Dendritic cell treated with granulocyte-macrophage colony-stimulating factor and Interleukin-4, amounts not matched to agents 40 ng/mL and 50 ng/mL, for 4 days (primary cell): ENCODE results near the gene LYG1.
"Not testable (repeated sequence)": the region's sequence is repeated elsewhere in the genome, so short reads cannot be mapped to it uniquely, and the experiment has no call there.

Experiments used
- H3K27ac Mint-ChIP-seq: one replicate; pipeline ENCODE4 v1.8.0; 2022; ENCODE audit warnings: mild to moderate bottlenecking, mixed read lengths
- H3K27me3 Mint-ChIP-seq: one replicate; pipeline ENCODE4 v1.8.0; 2022; ENCODE audit warnings: mild to moderate bottlenecking, mixed read lengths
- H3K36me3 Mint-ChIP-seq: one replicate; pipeline ENCODE4 v1.8.0; 2022; ENCODE audit warnings: low read depth, mixed read lengths
- H3K4me1 Mint-ChIP-seq: one replicate; pipeline ENCODE4 v1.8.0; 2022; ENCODE audit warnings: low read depth, mixed read lengths
- H3K4me3 Mint-ChIP-seq: one replicate; pipeline ENCODE4 v1.8.0; 2022; ENCODE audit warnings: mild to moderate bottlenecking, moderate library complexity, mixed read lengths
- H3K9me3 Mint-ChIP-seq: one replicate; pipeline ENCODE4 v1.8.0; 2022; ENCODE audit warnings: mixed read lengths
- intact Hi-C: fragments of 100-400 bp; cut with micrococcal nuclease; formaldehyde crosslinking; loops from one replicate; pipeline ENCODE4 v1.15.0; 2022

Gene LYG1

GRCh38 chr2:99317161-99317872, 16.3 kb upstream of the LYG1 start:
- no peaks in the 10 kb centered on the region for H3K27me3 Mint-ChIP-seq
- no peak overlapping the region for H3K27ac Mint-ChIP-seq
- H3K9me3 Mint-ChIP-seq = no peaks in the 10 kb centered on the region
- peaks cover 57% of the 10 kb centered on the region for H3K36me3 Mint-ChIP-seq
- intact Hi-C loops = no loop called here
- no peak overlapping the region for H3K4me3 Mint-ChIP-seq
- no peaks in the 10 kb centered on the region for H3K4me1 Mint-ChIP-seq

- no peak overlapping the region for H3K4me3 Mint-ChIP-seq
- intact Hi-C loops = no loop called here
- H3K4me1 Mint-ChIP-seq = no peaks in the 10 kb centered on the region
- no peak overlapping the region for H3K27ac Mint-ChIP-seq
- H3K36me3 Mint-ChIP-seq = peaks cover 27% of the 10 kb centered on the region
- no peaks in the 10 kb centered on the region for H3K9me3 Mint-ChIP-seq
- H3K27me3 Mint-ChIP-seq = no peaks in the 10 kb centered on the region
Observed at GRCh38 chr2:99299580-99299979, 1.4 kb downstream of the LYG1 start.

- Mint-ChIP-seq H3K27me3 (no peaks in the 10 kb centered on the region), H3K4me1 (no peaks in the 10 kb centered on the region), H3K4me3 (no peak overlapping the region), H3K27ac (no peak overlapping the region), H3K36me3 (peaks cover 12% of the 10 kb centered on the region), H3K9me3 (no peaks in the 10 kb centered on the region)
- intact Hi-C loops = no loop called here
Observed at GRCh38 chr2:99297994-99298393, 3.0 kb downstream of the LYG1 start.

- Mint-ChIP-seq H3K27ac (no peak overlapping the region), H3K27me3 (no peaks in the 10 kb centered on the region), H3K9me3 (peaks cover 14% of the 10 kb centered on the region), H3K36me3 (peaks cover 24% of the 10 kb centered on the region), H3K4me1 (no peaks in the 10 kb centered on the region), H3K4me3 (no peak overlapping the region)
- intact Hi-C loops = no loop called here
Observed at GRCh38 chr2:99285526-99285925, 15.5 kb downstream of the LYG1 start.

- no peaks in the 10 kb centered on the region for H3K27me3 Mint-ChIP-seq
- H3K9me3 Mint-ChIP-seq = peaks cover 25% of the 10 kb centered on the region
- intact Hi-C loops = no loop called here
- no peak overlapping the region for H3K4me3 Mint-ChIP-seq
- H3K4me1 Mint-ChIP-seq = peaks cover 11% of the 10 kb centered on the region
- no peak overlapping the region for H3K27ac Mint-ChIP-seq
- H3K36me3 Mint-ChIP-seq = peaks cover 30% of the 10 kb centered on the region
Observed at GRCh38 chr2:99279969-99280695, 20.9 kb downstream of the LYG1 start.

GRCh38 chr2:99278793-99279291, 22.2 kb downstream of the LYG1 start:
- intact Hi-C loops = no loop called here
- Mint-ChIP-seq H3K27me3 (no peaks in the 10 kb centered on the region), H3K9me3 (peaks cover 24% of the 10 kb centered on the region), H3K4me3 (no peak overlapping the region), H3K36me3 (peaks cover 18% of the 10 kb centered on the region), H3K4me1 (peaks cover 11% of the 10 kb centered on the region), H3K27ac (no peak overlapping the region)

GRCh38 chr2:99278195-99278765, 22.7 kb downstream of the LYG1 start:
- intact Hi-C loops, H3K27me3 Mint-ChIP-seq, H3K4me3 Mint-ChIP-seq, H3K27ac Mint-ChIP-seq: not testable (repeated sequence)
- Mint-ChIP-seq H3K36me3 (peaks cover 13% of the 10 kb centered on the region), H3K9me3 (peaks cover 18% of the 10 kb centered on the region), H3K4me1 (peaks cover 11% of the 10 kb centered on the region)

- Mint-ChIP-seq H3K9me3 (peaks cover 31% of the 10 kb centered on the region), H3K27ac (no peak overlapping the region), H3K4me3 (no peak overlapping the region), H3K27me3 (no peaks in the 10 kb centered on the region), H3K36me3 (peaks cover 6% of the 10 kb centered on the region), H3K4me1 (peaks cover 11% of the 10 kb centered on the region)
- intact Hi-C loops = no loop called here
Observed at GRCh38 chr2:99275882-99276281, 25.1 kb downstream of the LYG1 start.

GRCh38 chr2:99261242-99261641, 39.8 kb downstream of the LYG1 start:
- intact Hi-C loops = no loop called here
- no peak overlapping the region for H3K27ac Mint-ChIP-seq
- no peaks in the 10 kb centered on the region for H3K4me1 Mint-ChIP-seq
- no peak overlapping the region for H3K4me3 Mint-ChIP-seq
- H3K27me3 Mint-ChIP-seq = no peaks in the 10 kb centered on the region
- H3K9me3 Mint-ChIP-seq = peaks cover 8% of the 10 kb centered on the region
- H3K36me3 Mint-ChIP-seq = no peaks in the 10 kb centered on the region

GRCh38 chr2:99260184-99260583, 40.8 kb downstream of the LYG1 start:
- intact Hi-C loops = no loop called here
- no peaks in the 10 kb centered on the region for H3K27me3 Mint-ChIP-seq
- peaks cover 8% of the 10 kb centered on the region for H3K9me3 Mint-ChIP-seq
- H3K4me1 Mint-ChIP-seq = no peaks in the 10 kb centered on the region
- no peak overlapping the region for H3K27ac Mint-ChIP-seq
- H3K4me3 Mint-ChIP-seq = no peak overlapping the region
- no peaks in the 10 kb centered on the region for H3K36me3 Mint-ChIP-seq

GRCh38 chr2:99259465-99259864, 41.5 kb downstream of the LYG1 start:
- Mint-ChIP-seq H3K36me3 (no peaks in the 10 kb centered on the region), H3K9me3 (peaks cover 8% of the 10 kb centered on the region), H3K4me1 (no peaks in the 10 kb centered on the region), H3K4me3 (no peak overlapping the region), H3K27me3 (no peaks in the 10 kb centered on the region), H3K27ac (no peak overlapping the region)
- intact Hi-C loops = no loop called here

- Mint-ChIP-seq H3K27me3 (no peaks in the 10 kb centered on the region), H3K9me3 (peaks cover 8% of the 10 kb centered on the region), H3K27ac (no peak overlapping the region)
Observed at GRCh38 chr2:99256677-99257076, 44.3 kb downstream of the LYG1 start.

GRCh38 chr2:99255491-99256318, 45.3 kb downstream of the LYG1 start, which contains the start of gene LYG2:
LYG2 (minus strand) TSS chr2:99255666; CDS start chr2:99254260, 1,406 bp downstream.
- no peaks in the 10 kb centered on the region for H3K4me1 Mint-ChIP-seq
- H3K27ac Mint-ChIP-seq = no peak within 1 kb of the TSS
- intact Hi-C loops = no loop called here

More at GRCh38 chr2:99256677-99257076, 44.3 kb downstream of the LYG1 start:
- Mint-ChIP-seq H3K4me3 (no peak overlapping the region), H3K4me1 (no peaks in the 10 kb centered on the region), H3K36me3 (no peaks in the 10 kb centered on the region)
- intact Hi-C loops = no loop called here

More at GRCh38 chr2:99255491-99256318, 45.3 kb downstream of the LYG1 start, which contains the start of gene LYG2:
- Mint-ChIP-seq H3K4me3 (no peak within 1 kb of the TSS), H3K36me3 (no peaks in the 10 kb centered on the region), H3K27me3 (no peaks in the 10 kb centered on the region), H3K9me3 (peaks cover 7% of the 10 kb centered on the region)
